HEK293T (cell line): ENCODE results near the gene ATG16L2.

Experiments used
- ARNT ChIP-seq: fragments of 450-650 bp; IDR thresholded peaks from 2 replicates; pipeline ENCODE4 v1.6.1; 2017; ENCODE audit warnings: mild to moderate bottlenecking
- BHLHE40 ChIP-seq: fragments of 450-650 bp; IDR thresholded peaks from 2 replicates; pipeline ENCODE4 v1.6.1; 2016; ENCODE audit warnings: mild to moderate bottlenecking, moderate library complexity, borderline replicate concordance
- FOXK2 ChIP-seq: fragments of 450-650 bp; IDR thresholded peaks from 2 replicates; pipeline ENCODE4 v1.6.1; 2016; ENCODE audit warnings: mild to moderate bottlenecking
- FOXM1 ChIP-seq: fragments of 450-650 bp; IDR thresholded peaks from 2 replicates; pipeline ENCODE4 v1.6.1; 2017; ENCODE audit warnings: mild to moderate bottlenecking, borderline replicate concordance
- HDGF ChIP-seq: fragments of 450-650 bp; IDR thresholded peaks from 2 replicates; pipeline ENCODE4 v1.6.1; 2017; ENCODE audit warnings: antibody characterized with exemption, borderline replicate concordance
- NFRKB ChIP-seq: fragments of 450-650 bp; IDR thresholded peaks from 2 replicates; pipeline ENCODE4 v1.6.1; 2016; ENCODE audit warnings: mild to moderate bottlenecking, moderate library complexity
- TARDBP ChIP-seq: fragments of 450-650 bp; IDR thresholded peaks from 2 replicates; pipeline ENCODE4 v1.6.1; 2016
- ZNF384 ChIP-seq: fragments of 450-650 bp; IDR thresholded peaks from 2 replicates; pipeline ENCODE4 v1.6.1; 2016

- TF ChIP-seq FOXK2 (no peak), TARDBP (no peak), FOXM1 (no peak), ARNT (no peak), HDGF (no peak), NFRKB (no peak), BHLHE40 (no peak), ZNF384 (no peak)
Observed at GRCh38 chr11:72875736-72876135, 61.5 kb downstream of the ATG16L2 start.
